HG03354 (cell line): Measurements from ENCODE around the gene SCYGR6.

Experiments used
- ATAC-seq: cut with Tn5 transposase; IDR thresholded peaks from one replicate; pipeline ENCODE4 v1.9.1; 2021; ENCODE audit warnings: mild to moderate bottlenecking; ENCODE audit not compliant: unreplicated experiment, poor library complexity, severe bottlenecking

SCYGR6 gene

GRCh38 chr2:227717687-227718567 is 6.6 kb downstream of the SCYGR6 start, which contains the start of gene SLC19A3:
Gene SLC19A3, minus strand, starts transcription at chr2:227718028. Its CDS starts 15,710 bp downstream, at chr2:227702318.
- ATAC-seq = no peak

- ATAC-seq = no peak
Measured at GRCh38 chr2:227716501-227716900, 8.1 kb downstream of the SCYGR6 start.

GRCh38 chr2:227713291-227713690 is 11.3 kb downstream of the SCYGR6 start:
- ATAC-seq = no peak

GRCh38 chr2:227710986-227711385 is 13.6 kb downstream of the SCYGR6 start:
- no peak for ATAC-seq

GRCh38 chr2:227707390-227707789 is 17.2 kb downstream of the SCYGR6 start:
- ATAC-seq = no peak

GRCh38 chr2:227706859-227707258 is 17.7 kb downstream of the SCYGR6 start:
- ATAC-seq = no peak

GRCh38 chr2:227703961-227704360 is 20.6 kb downstream of the SCYGR6 start:
- ATAC-seq = no peak

- ATAC-seq = no peak
Measured at GRCh38 chr2:227703280-227703732, 21.3 kb downstream of the SCYGR6 start.

- ATAC-seq = no peak
Measured at GRCh38 chr2:227701556-227701955, 23.0 kb downstream of the SCYGR6 start.

- no peak for ATAC-seq
Measured at GRCh38 chr2:227696990-227697679, 27.4 kb downstream of the SCYGR6 start.

- ATAC-seq = no peak
Measured at GRCh38 chr2:227687189-227687588, 37.4 kb downstream of the SCYGR6 start.

GRCh38 chr2:227684258-227684657 is 40.3 kb downstream of the SCYGR6 start:
- ATAC-seq = no peak

- ATAC-seq = no peak
Measured at GRCh38 chr2:227677928-227678327, 46.6 kb downstream of the SCYGR6 start.

GRCh38 chr2:227674485-227674884 is 50.1 kb downstream of the SCYGR6 start:
- no peak for ATAC-seq
